ENCODE results near the gene DET1.
"Not testable (repeated sequence)": the region's sequence is repeated elsewhere in the genome, so short reads cannot be mapped to it uniquely, and the experiment has no call there.

DNA sequence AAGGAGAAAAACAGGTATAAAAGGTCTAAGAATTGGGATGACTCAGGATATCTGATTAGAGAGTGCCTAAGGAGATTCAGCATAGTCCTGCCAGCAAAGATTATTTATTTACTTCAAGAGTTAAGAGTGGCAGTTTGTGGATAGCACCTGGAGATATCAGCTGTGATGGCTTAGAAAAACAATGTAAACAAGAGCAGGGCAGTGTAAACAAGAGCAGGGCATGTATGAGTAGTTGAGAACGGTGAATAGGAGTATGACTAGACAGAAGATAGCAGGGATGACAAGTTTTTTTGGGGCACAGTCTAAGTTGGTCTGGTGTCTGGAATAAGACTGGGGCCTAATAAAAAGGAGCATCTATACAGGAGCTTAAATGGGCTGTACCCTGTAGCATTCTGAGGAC is 1.5 kb upstream of the DET1 start:
- TF ChIP-seq CTCF, POLR2A, POLR2AphosphoS5 (IDR thresholded peaks at IDR 0.05): not testable (repeated sequence)

All from prostate gland (tissue), 2 donors.